HEK293T (cell line): Measurements from ENCODE around the gene FERMT1.

Source experiments
- CTCF ChIA-PET: fragments of 350-600 bp; formaldehyde crosslinking; extraction: SDS; loops from one replicate; lab custom pipeline; 2021; ENCODE audit warnings: antibody characterized with exemption, inconsistent platforms; lab: Yijun Ruan, JAX
- POLR2A ChIA-PET: fragments of 350-600 bp; formaldehyde crosslinking; extraction: SDS; loops from one replicate; lab custom pipeline; 2020; ENCODE audit warnings: antibody characterized with exemption, inconsistent platforms; lab: Yijun Ruan, JAX
- DNase-seq: peaks from one replicate; pipeline ENCODE4 v3.0.0; 2012; ENCODE audit warnings: mixed read lengths; ENCODE audit errors: extremely low spot score
- ARNT ChIP-seq: fragments of 450-650 bp; IDR thresholded peaks from 2 replicates; pipeline ENCODE4 v1.6.1; 2017; ENCODE audit warnings: mild to moderate bottlenecking
- BHLHE40 ChIP-seq: fragments of 450-650 bp; IDR thresholded peaks from 2 replicates; pipeline ENCODE4 v1.6.1; 2016; ENCODE audit warnings: mild to moderate bottlenecking, moderate library complexity, borderline replicate concordance
- CTBP1 ChIP-seq: fragments of 450-650 bp; IDR thresholded peaks from 2 replicates; pipeline ENCODE4 v1.6.1; 2016; ENCODE audit warnings: borderline replicate concordance
- ELF4 ChIP-seq: fragments of 450-650 bp; IDR thresholded peaks from 2 replicates; pipeline ENCODE4 v1.6.1; 2017; ENCODE audit warnings: antibody characterized with exemption
- FOXA1 ChIP-seq: fragments of 450-650 bp; IDR thresholded peaks from 2 replicates; pipeline ENCODE4 v1.6.1; 2016; ENCODE audit warnings: mild to moderate bottlenecking
- FOXK2 ChIP-seq: fragments of 450-650 bp; IDR thresholded peaks from 2 replicates; pipeline ENCODE4 v1.6.1; 2016; ENCODE audit warnings: mild to moderate bottlenecking
- FOXM1 ChIP-seq: fragments of 450-650 bp; IDR thresholded peaks from 2 replicates; pipeline ENCODE4 v1.6.1; 2017; ENCODE audit warnings: mild to moderate bottlenecking, borderline replicate concordance
- HDGF ChIP-seq: fragments of 450-650 bp; IDR thresholded peaks from 2 replicates; pipeline ENCODE4 v1.6.1; 2017; ENCODE audit warnings: antibody characterized with exemption, borderline replicate concordance
- L3MBTL2 ChIP-seq: fragments of 450-650 bp; conservative IDR thresholded peaks from 2 replicates; pipeline ENCODE4 v1.6.1; 2016; ENCODE audit warnings: mild to moderate bottlenecking
- LEF1 ChIP-seq: fragments of 450-650 bp; IDR thresholded peaks from 2 replicates; pipeline ENCODE4 v1.6.1; 2017; ENCODE audit warnings: mild to moderate bottlenecking, borderline replicate concordance
- NFRKB ChIP-seq: fragments of 450-650 bp; IDR thresholded peaks from 2 replicates; pipeline ENCODE4 v1.6.1; 2016; ENCODE audit warnings: mild to moderate bottlenecking, moderate library complexity
- SP1 ChIP-seq: fragments of 450-650 bp; IDR thresholded peaks from 2 replicates; pipeline ENCODE4 v1.6.1; 2017
- SUZ12 ChIP-seq: fragments of 450-650 bp; IDR thresholded peaks from 2 replicates; pipeline ENCODE4 v1.6.1; 2016; ENCODE audit warnings: mild to moderate bottlenecking
- TARDBP ChIP-seq: fragments of 450-650 bp; IDR thresholded peaks from 2 replicates; pipeline ENCODE4 v1.6.1; 2016
- ZNF384 ChIP-seq: fragments of 450-650 bp; IDR thresholded peaks from 2 replicates; pipeline ENCODE4 v1.6.1; 2016
- TF ChIP-seq, protein P1 (sequence below): fragments of 450-650 bp; IDR thresholded peaks from 2 replicates; pipeline ENCODE4 v1.6.1; 2016

Gene FERMT1

DNA sequence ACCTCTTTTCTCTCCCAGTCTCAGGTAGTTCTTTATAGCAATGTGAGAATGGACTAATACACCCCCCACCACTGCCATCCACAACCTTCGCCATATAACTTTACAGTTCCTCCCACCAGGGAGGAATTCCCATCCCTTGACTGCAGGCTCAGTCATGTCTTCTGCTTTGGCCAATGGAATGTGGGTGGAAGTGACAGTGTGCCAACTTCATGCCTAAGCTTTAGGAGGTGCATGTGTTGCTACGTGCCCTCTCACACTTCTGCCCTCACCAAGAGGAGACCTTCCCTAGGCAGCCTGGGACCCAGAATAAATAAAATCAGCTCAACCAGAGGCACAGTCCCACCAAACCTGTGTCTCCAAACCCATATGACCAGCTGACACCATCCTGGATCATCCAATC lies 36.0 kb downstream of the FERMT1 start:
- no peak for DNase-seq
- ChIA-PET POLR2A (no interaction called here), CTCF (no interaction called here)
- TF ChIP-seq ZNF384 = no peak
- TF ChIP-seq SP1 = no peak
- no peak for TF ChIP-seq CTBP1
- TF ChIP-seq SUZ12 = no peak
- TF ChIP-seq FOXK2 = no peak
- no peak for TF ChIP-seq ELF4
- TF ChIP-seq ARNT = no peak
- no peak for TF ChIP-seq FOXM1
- no peak for TF ChIP-seq BHLHE40
- no peak for TF ChIP-seq HDGF
- TF ChIP-seq TARDBP = no peak
- no peak for TF ChIP-seq NFRKB
- no peak for TF ChIP-seq LEF1
- TF ChIP-seq L3MBTL2 = no peak
- no peak for TF ChIP-seq FOXA1
- TF ChIP-seq, protein P1, sequence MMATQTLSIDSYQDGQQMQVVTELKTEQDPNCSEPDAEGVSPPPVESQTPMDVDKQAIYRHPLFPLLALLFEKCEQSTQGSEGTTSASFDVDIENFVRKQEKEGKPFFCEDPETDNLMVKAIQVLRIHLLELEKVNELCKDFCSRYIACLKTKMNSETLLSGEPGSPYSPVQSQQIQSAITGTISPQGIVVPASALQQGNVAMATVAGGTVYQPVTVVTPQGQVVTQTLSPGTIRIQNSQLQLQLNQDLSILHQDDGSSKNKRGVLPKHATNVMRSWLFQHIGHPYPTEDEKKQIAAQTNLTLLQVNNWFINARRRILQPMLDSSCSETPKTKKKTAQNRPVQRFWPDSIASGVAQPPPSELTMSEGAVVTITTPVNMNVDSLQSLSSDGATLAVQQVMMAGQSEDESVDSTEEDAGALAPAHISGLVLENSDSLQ = no peak

DNA sequence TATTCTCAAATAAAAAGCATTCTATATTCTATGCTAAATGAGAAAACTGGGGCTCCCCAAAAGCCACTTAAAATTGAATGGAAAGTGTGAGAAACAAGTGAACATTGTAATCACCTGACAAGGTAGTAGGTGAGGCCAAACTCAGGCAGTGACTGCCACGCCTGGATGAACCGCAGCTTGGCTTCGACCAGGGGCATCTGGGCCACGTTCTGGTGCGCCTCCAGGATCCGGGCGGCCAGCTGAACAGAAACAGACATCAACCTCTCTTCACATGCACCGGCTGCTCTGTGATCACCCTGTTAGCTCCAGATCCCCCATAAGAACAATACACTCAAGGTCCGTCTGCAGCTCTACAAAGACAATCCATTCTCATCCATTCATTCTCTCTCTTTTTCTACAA lies 38.9 kb downstream of the FERMT1 start:
- ChIA-PET POLR2A (no interaction called here), CTCF (no interaction called here)
- DNase-seq = no peak
- TF ChIP-seq BHLHE40 (no peak), HDGF (no peak), ELF4 (no peak), ZNF384 (no peak), SP1 (no peak), FOXA1 (no peak), LEF1 (no peak), NFRKB (no peak), ARNT (no peak), FOXM1 (no peak), SUZ12 (no peak), TARDBP (no peak)
- TF ChIP-seq, protein P1 = no peak

DNA sequence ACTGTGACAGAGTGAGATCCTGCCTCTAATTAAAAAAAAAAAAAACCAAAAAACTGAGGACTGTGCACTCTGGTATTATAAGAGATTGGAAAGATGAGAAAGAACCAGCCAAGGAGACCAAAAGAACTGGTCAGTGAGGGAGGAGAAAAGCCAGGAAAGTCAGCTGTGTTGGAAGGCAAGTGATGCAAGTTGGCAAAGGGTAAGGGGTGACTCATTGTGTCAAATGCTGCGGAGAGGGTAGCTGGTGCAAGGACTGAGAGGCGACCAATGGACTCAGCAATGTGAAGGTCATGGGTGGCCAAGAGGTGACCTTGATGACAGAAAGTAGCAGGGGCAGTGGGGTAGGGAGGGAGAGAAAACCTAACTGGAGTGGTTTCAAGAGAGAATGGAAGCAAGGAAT lies 41.6 kb downstream of the FERMT1 start:
- TF ChIP-seq TARDBP (no peak), L3MBTL2 (no peak), NFRKB (no peak), HDGF (no peak), ZNF384 (no peak), LEF1 (no peak), SP1 (no peak), BHLHE40 (no peak)
- TF ChIP-seq, protein P1 = no peak
- ChIA-PET CTCF (no interaction called here), POLR2A (no interaction called here)
- DNase-seq = no peak

GRCh38 chr20:6079016-6079415 lies 43.8 kb downstream of the FERMT1 start:
- TF ChIP-seq L3MBTL2 = no peak
- no peak for TF ChIP-seq LEF1
- no peak for TF ChIP-seq NFRKB
- TF ChIP-seq SUZ12 = no peak
- no peak for TF ChIP-seq FOXA1
- no peak for TF ChIP-seq TARDBP
- POLR2A ChIA-PET = no interaction called here
- CTCF ChIA-PET = interaction anchor here (0.6 kb wide), 1 partner anchor 549 kb away, joined by 4 read pairs; no protein-coding TSS in a partner anchor
- no peak for DNase-seq

DNA sequence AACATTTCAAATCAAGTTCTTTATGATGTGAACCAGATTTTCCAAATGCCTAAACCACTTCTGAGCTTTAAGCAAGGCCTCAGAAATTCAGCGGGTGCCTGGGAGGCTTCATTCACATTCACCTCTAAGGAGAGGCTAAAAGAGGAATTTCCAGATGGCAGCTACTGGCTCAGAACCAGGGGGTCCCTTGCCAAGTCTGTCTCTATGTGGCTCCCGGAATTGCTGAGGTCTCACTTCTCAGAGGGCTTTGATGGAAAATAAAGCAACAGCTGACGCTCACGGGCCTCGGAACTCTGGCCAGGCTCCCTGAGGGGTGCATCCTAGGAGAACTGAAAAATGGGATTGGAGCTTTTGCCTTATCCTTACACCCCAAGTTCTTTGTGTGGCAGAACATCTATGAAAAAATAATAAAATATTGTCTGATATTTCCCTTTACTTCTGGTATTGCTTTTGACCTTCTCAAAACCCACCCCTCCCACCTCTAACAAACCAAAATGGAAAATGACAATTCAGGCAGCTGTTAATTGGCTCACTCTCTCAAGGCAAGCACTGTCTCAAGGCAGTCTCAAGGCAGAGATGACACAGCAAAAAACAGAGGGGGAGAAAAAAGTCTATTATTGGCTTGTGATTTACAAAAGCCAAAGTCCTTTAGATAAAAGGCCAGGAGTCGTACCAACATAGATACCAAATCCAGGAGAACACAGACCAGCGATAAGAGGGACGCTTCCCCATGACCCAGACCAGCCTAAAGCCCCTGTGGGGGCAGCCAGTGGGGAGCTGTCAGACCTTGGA lies 47.2 kb downstream of the FERMT1 start:
- no peak for DNase-seq
- ChIA-PET CTCF (interaction anchor here (0.8 kb wide), 1 partner anchor 547 kb away, joined by 3 read pairs; no protein-coding TSS in a partner anchor), POLR2A (no interaction called here)
- TF ChIP-seq ELF4 = no peak
- no peak for TF ChIP-seq FOXM1
- no peak for TF ChIP-seq SP1
- TF ChIP-seq CTBP1 = no peak
- TF ChIP-seq NFRKB = no peak
- TF ChIP-seq FOXK2 = no peak
- TF ChIP-seq SUZ12 = no peak
- TF ChIP-seq, protein P1 = no peak
- no peak for TF ChIP-seq FOXA1
- no peak for TF ChIP-seq HDGF
- TF ChIP-seq ARNT = no peak
- no peak for TF ChIP-seq ZNF384
- no peak for TF ChIP-seq LEF1
